Thyroid gland (tissue), 4 donors: ENCODE measurements around the gene CDH1.

Experiments
- POLR2A ChIP-seq, 2 donors: fragments of 450-650 bp; IDR thresholded peaks; one replicate each; pipeline ENCODE4 v1.6.1; 2017; ENCODE audit warnings: antibody characterized with exemption in 2 of 2, mild to moderate bottlenecking in 2 of 2, moderate library complexity in 1 of 2
- TF ChIP-seq, protein P1 (sequence below), 6 experiments: fragments of 200-600 bp in 3 of 6; fragments of 450-650 bp in 3 of 6; sonication (generic) in 3 of 6; IDR thresholded peaks; one replicate each; pipeline ENCODE4 v1.5.1; 2016 to 2019; ENCODE audit warnings: antibody characterized with exemption in 6 of 6, mild to moderate bottlenecking in 2 of 6, inconsistent platforms in 1 of 6, moderate library complexity in 1 of 6

DNA sequence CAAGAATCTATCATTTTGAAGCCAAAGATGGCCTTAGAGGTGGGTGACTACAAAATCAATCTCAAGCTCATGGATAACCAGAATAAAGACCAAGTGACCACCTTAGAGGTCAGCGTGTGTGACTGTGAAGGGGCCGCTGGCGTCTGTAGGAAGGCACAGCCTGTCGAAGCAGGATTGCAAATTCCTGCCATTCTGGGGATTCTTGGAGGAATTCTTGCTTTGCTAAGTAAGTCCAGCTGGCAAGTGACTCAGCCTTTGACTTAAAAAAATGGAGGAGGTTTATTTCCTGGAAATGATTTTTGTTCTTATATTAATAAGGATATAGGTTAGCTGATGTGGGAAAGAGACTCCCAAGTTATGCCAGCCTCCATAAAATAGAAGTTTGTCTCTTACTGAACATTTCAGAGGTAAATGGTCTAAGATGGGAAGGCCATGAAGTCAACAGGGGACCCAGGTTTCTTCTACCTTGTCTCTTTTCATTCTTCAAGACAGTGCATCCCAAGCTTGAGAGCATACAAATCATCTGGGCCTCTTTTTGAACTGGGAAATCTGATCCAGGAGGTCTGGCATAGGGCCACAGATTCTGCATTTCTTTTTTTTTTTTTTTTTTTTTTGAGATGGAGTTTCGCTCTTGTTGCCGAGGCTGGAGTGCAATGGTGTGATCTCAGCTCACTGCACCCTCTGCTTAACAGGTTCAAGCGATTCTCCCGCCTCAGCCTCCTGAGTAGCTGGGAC, 86.5 kb downstream of the CDH1 start:
- TF ChIP-seq, protein P1, sequence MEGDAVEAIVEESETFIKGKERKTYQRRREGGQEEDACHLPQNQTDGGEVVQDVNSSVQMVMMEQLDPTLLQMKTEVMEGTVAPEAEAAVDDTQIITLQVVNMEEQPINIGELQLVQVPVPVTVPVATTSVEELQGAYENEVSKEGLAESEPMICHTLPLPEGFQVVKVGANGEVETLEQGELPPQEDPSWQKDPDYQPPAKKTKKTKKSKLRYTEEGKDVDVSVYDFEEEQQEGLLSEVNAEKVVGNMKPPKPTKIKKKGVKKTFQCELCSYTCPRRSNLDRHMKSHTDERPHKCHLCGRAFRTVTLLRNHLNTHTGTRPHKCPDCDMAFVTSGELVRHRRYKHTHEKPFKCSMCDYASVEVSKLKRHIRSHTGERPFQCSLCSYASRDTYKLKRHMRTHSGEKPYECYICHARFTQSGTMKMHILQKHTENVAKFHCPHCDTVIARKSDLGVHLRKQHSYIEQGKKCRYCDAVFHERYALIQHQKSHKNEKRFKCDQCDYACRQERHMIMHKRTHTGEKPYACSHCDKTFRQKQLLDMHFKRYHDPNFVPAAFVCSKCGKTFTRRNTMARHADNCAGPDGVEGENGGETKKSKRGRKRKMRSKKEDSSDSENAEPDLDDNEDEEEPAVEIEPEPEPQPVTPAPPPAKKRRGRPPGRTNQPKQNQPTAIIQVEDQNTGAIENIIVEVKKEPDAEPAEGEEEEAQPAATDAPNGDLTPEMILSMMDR (IDR thresholded peaks at IDR 0.05) = no peak
- no peak for TF ChIP-seq POLR2A (IDR thresholded peaks at IDR 0.05)
